MM.1S (cell line): ENCODE measurements around the gene H6PD.

Experiments
- DNase-seq: peaks from one replicate; pipeline ENCODE4 v3.0.0-alpha.2; 2015
- H2AFZ ChIP-seq: fragments of 300-600 bp; sonication (generic); 2 replicates; pipeline ENCODE4 v1.6.0; 2016; ENCODE audit warnings: antibody characterized with exemption, low read length
- H3F3A ChIP-seq: fragments of 300-600 bp; sonication (generic); 2 replicates; pipeline ENCODE4 v1.6.1; 2016; ENCODE audit warnings: mild to moderate bottlenecking, antibody characterized with exemption, low read length, moderate library complexity, mixed read lengths; ENCODE audit not compliant: insufficient read depth
- H3K27ac ChIP-seq: fragments of 300-600 bp; sonication (generic); 2 replicates; pipeline ENCODE4 v1.5.1; 2016; ENCODE audit warnings: mild to moderate bottlenecking, low read length
- H3K27me3 ChIP-seq: fragments of 300-600 bp; sonication (generic); replicated peaks from 2 replicates; pipeline ENCODE4 v1.6.0; 2016; ENCODE audit warnings: low read length; ENCODE audit not compliant: insufficient read depth
- H3K36me3 ChIP-seq: fragments of 300-600 bp; sonication (generic); replicated peaks from 2 replicates; pipeline ENCODE4 v1.6.1; 2016; ENCODE audit warnings: mild to moderate bottlenecking, low read length, mixed read lengths; ENCODE audit not compliant: insufficient read depth
- H3K4me1 ChIP-seq: fragments of 300-600 bp; sonication (generic); 2 replicates; pipeline ENCODE4 v1.6.1; 2016; ENCODE audit warnings: low read length, mixed read lengths
- H3K4me2 ChIP-seq: fragments of 300-600 bp; sonication (generic); 2 replicates; pipeline ENCODE4 v1.6.0; 2016; ENCODE audit warnings: low read depth, low read length
- H3K4me3 ChIP-seq: fragments of 300-600 bp; sonication (generic); 2 replicates; pipeline ENCODE4 v1.5.1; 2016; ENCODE audit warnings: low read length, mixed read lengths
- H3K79me2 ChIP-seq: fragments of 300-600 bp; sonication (generic); 2 replicates; pipeline ENCODE4 v1.6.1; 2016; ENCODE audit warnings: mixed run types, low read length, mixed read lengths
- H3K9ac ChIP-seq: fragments of 300-600 bp; sonication (generic); 2 replicates; pipeline ENCODE4 v1.6.1; 2016; ENCODE audit warnings: low read length, mixed read lengths
- H3K9me2 ChIP-seq: fragments of 300-600 bp; sonication (generic); replicated peaks from 2 replicates; pipeline ENCODE4 v1.6.1; 2016; ENCODE audit warnings: mild to moderate bottlenecking, low read length, mixed read lengths; ENCODE audit not compliant: insufficient read depth
- H3K9me3 ChIP-seq: fragments of 300-600 bp; sonication (generic); replicated peaks from 2 replicates; pipeline ENCODE4 v1.6.1; 2016; ENCODE audit warnings: mild to moderate bottlenecking, low read length, mixed read lengths; ENCODE audit not compliant: insufficient read depth
- H4K20me1 ChIP-seq: fragments of 300-600 bp; sonication (generic); 2 replicates; pipeline ENCODE4 v1.6.1; 2016; ENCODE audit warnings: mild to moderate bottlenecking, low read length, moderate library complexity, mixed read lengths; ENCODE audit not compliant: insufficient read depth
- EZH2 ChIP-seq: fragments of 300-600 bp; sonication (generic); optimal IDR thresholded peaks from 2 replicates; pipeline ENCODE3; 2017; ENCODE audit warnings: low read depth, mild to moderate bottlenecking, antibody characterized with exemption, low read length, mixed read lengths
- EZH2phosphoT487 ChIP-seq: fragments of 300-600 bp; sonication (generic); IDR thresholded peaks from 2 replicates; pipeline ENCODE4 v1.6.1; 2018; ENCODE audit warnings: antibody characterized with exemption, low read length
- TF ChIP-seq, protein P1 (sequence below): fragments of 300-600 bp; sonication (generic); IDR thresholded peaks from 2 replicates; pipeline ENCODE4 v1.5.1; 2016; ENCODE audit warnings: antibody characterized with exemption, low read length, mixed read lengths

The H6PD gene

DNA sequence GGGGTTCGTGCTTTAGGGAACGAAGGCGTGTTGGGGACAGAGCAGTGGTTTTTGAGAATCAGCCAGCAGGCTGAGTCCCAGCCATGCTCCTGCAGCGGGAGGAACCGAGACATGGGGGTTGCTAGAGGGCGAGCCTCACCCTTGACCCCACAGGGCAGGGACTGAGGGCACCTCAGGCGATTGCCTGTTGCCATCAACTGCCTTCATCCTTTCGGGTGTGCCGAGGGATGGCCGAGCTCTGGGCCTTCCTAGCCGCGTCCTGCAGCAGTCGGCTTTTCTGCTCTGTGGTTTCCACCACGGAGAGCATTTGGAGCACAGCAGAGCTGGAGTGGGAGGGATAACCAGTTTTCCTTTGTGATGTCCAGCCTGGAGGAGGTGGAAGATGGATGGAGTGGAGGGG, 71.4 kb downstream of the H6PD start:
- no peaks in the 10 kb centered on the region for H4K20me1 ChIP-seq
- no peak overlapping the region for H3K4me2 ChIP-seq
- H3K27me3 ChIP-seq = no peaks in the 10 kb centered on the region
- H3K9ac ChIP-seq = no peak overlapping the region
- no peaks in the 10 kb centered on the region for H3K9me3 ChIP-seq
- no peak overlapping the region for H2AFZ ChIP-seq
- H3K27ac ChIP-seq = no peak overlapping the region
- DNase-seq = no peak
- H3K36me3 ChIP-seq = no peaks in the 10 kb centered on the region
- H3K79me2 ChIP-seq = peaks cover 13% of the 10 kb centered on the region
- no peaks in the 10 kb centered on the region for H3K9me2 ChIP-seq
- no peak for TF ChIP-seq EZH2phosphoT487
- no peak for TF ChIP-seq EZH2
- TF ChIP-seq, protein P1, sequence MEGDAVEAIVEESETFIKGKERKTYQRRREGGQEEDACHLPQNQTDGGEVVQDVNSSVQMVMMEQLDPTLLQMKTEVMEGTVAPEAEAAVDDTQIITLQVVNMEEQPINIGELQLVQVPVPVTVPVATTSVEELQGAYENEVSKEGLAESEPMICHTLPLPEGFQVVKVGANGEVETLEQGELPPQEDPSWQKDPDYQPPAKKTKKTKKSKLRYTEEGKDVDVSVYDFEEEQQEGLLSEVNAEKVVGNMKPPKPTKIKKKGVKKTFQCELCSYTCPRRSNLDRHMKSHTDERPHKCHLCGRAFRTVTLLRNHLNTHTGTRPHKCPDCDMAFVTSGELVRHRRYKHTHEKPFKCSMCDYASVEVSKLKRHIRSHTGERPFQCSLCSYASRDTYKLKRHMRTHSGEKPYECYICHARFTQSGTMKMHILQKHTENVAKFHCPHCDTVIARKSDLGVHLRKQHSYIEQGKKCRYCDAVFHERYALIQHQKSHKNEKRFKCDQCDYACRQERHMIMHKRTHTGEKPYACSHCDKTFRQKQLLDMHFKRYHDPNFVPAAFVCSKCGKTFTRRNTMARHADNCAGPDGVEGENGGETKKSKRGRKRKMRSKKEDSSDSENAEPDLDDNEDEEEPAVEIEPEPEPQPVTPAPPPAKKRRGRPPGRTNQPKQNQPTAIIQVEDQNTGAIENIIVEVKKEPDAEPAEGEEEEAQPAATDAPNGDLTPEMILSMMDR = no peak
- H3K4me1 ChIP-seq = no peaks in the 10 kb centered on the region
- H3K4me3 ChIP-seq = no peak overlapping the region
- no peaks in the 10 kb centered on the region for H3F3A ChIP-seq

DNA sequence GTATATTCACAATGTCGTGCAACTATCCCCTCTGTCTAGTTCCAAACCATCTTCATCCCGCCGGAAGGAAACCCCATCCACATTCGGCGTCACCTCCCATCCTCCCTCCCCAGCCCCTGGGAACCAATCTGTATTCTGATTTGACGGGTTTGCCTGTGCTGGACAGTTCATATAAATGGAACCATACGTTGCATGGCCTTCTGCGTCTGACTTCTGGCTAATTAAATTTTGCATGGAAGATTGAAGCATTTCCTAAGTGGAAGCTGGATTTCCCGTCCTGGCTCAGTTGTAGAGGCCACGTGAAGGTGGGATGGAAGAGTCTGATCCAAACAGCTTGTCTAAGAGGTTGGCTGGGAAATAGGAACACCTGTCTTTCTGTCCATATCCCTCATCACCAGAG, 72.7 kb downstream of the H6PD start:
- Histone ChIP-seq H3K79me2 (peaks cover 11% of the 10 kb centered on the region), H3K4me1 (no peaks in the 10 kb centered on the region), H3K4me2 (no peak overlapping the region), H3K9me3 (no peaks in the 10 kb centered on the region), H2AFZ (no peak overlapping the region), H3K9me2 (no peaks in the 10 kb centered on the region), H3K27ac (no peak overlapping the region), H3F3A (no peaks in the 10 kb centered on the region), H3K36me3 (no peaks in the 10 kb centered on the region), H3K9ac (no peak overlapping the region), H3K27me3 (no peaks in the 10 kb centered on the region), H4K20me1 (no peaks in the 10 kb centered on the region), H3K4me3 (no peak overlapping the region)
- TF ChIP-seq EZH2phosphoT487 = no peak
- no peak for TF ChIP-seq EZH2
- TF ChIP-seq, protein P1 = no peak
- DNase-seq = no peak

DNA sequence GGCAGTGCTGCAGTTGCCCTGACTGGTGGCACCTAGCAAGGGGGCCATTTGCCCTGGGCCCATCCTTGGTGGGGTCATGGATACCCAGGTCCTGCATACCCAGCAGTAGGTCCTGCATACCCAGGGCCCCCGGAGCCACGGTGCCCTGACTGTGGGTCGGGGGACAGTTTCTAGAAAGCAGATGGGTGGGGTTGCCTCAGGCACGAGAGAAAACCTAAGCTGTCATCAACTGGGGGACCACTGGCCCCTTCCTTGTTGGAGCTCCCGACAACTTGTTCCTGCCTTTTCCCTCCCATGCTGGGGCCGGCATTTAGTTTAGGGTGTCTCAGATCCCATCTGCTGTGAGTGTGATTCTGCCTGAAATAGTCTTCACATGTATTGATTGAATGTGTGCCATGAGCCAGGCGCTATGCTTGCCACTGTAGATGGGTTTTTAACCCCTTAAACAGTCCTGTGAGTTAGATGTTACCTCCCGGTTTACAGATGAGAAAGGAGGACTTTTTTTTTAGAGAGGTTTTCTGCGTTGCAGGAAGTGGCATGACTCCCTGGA, 73.7 kb downstream of the H6PD start:
- Histone ChIP-seq H3K4me1 (no peaks in the 10 kb centered on the region), H3K27ac (no peak overlapping the region), H3K79me2 (peaks cover 11% of the 10 kb centered on the region), H3K9ac (no peak overlapping the region), H3K4me2 (no peak overlapping the region), H3K9me2 (no peaks in the 10 kb centered on the region), H2AFZ (no peak overlapping the region), H3K36me3 (no peaks in the 10 kb centered on the region), H3F3A (no peaks in the 10 kb centered on the region), H3K9me3 (no peaks in the 10 kb centered on the region), H3K4me3 (no peak overlapping the region), H4K20me1 (no peaks in the 10 kb centered on the region), H3K27me3 (no peaks in the 10 kb centered on the region)
- DNase-seq = no peak
- TF ChIP-seq EZH2 (no peak), EZH2phosphoT487 (no peak)
- TF ChIP-seq, protein P1 = no peak
